ENCODE measurements around the gene MRGPRF.

The MRGPRF gene

DNA sequence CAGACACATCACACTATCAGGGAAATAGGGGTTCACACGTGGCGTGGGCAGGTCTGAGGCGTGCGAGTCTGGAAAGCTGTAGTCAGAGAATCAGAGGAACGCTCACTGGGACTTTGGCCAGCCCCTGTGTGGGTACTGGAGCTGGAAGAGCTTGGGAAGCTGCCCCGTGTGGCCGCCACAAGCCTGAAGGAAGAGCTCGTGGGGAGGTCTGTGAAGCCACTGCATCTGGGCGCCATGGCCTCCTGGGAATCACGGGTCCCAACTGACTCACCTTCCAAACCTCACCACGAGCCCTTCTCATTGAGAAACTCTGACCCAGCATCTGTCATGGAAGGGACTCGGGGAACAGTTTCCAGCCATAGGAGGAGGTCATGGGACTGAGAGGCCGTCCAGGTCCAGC lies 5.9 kb upstream of the MRGPRF start:
- DNase-seq, result no peak

DNA sequence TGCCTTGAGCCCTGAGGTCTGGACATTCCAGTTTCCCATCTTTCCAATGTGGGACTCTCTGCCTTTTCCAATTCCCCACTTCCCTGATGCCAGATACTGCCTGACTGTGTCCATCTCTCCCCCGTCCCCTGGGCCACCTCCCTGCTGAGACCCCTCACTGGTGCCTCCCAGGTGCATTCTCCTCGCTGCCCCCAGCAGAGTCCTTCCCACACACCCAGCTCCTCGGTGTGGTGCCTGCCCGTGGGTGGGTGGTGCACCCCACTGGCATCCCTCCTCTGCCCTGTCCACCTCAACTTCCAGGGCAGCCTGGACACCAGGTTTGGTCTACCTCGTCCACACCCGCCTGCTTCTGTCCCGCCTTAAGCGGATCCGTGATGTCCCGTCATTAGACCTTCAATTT lies 4.9 kb upstream of the MRGPRF start:
- no peak for DNase-seq

DNA sequence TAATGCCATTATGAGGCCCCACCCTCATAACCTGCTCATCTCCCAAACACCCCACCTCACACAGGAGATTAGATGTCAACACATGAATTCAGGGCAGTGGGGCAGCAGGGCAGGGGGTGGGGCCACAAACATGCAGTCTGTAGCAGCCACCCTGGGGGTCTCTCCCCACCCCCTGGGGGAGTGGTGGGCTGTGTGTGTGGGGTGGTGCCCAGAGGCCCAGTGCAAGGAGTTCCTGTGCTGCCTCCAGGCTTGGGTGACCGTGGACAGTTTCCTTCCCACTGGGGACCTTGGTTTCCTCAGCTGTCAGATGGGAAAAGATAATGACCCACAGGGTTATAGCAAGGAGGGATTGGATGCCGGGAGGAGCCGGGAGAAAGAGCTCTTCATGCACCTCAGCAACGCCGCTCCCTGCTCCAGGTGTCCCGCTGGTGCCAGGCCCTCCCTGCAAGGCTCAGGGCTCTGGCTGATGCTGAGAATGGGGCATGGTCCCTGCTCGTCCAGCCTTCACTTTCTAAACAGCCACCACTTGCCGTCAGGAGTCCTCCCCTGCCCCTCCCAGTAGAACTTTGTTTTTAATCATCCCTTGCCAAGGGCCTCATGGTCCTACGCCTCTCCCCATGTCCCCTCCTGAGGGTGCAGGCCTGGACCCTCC lies 2.0 kb upstream of the MRGPRF start:
- DNase-seq, result no peak

DNA sequence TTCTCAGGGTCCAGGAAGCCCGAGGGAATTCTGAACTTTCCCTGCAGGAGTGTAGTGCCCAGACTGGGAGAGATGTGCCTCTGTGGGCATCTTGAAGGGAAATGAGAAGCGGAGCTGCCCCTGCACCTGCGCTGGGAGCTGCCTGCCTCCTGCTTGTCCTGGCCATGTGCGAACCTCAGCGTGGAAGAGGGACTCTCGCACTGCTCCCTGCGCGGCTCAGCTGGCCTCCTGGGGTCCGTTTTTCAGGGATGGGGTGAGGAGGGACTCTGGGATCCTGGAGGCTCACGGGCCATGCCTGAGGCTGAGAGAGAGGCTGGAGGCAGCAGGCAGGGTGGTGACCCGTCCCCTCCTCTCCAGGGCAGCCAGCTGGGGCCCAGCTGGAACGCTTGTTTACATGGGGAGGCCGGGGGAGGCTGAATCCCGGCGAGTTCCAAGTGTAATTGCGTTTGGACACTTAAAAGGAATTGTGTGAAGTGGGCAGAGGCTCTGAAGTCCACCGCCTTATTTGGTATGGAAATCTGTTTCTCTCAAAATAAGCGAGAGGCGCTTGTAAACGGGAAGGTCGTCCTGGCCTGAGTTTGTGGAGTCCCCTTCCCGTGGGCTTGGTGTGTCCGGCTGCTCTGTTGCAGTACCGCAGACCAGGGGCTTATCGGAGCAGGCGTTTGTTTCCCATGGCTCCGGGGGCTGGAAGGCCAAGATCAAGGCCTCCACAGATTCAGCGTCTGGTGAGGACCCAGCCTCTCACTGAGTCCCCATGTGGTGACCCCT lies 1.2 kb upstream of the MRGPRF start:
- no peak for DNase-seq

DNA sequence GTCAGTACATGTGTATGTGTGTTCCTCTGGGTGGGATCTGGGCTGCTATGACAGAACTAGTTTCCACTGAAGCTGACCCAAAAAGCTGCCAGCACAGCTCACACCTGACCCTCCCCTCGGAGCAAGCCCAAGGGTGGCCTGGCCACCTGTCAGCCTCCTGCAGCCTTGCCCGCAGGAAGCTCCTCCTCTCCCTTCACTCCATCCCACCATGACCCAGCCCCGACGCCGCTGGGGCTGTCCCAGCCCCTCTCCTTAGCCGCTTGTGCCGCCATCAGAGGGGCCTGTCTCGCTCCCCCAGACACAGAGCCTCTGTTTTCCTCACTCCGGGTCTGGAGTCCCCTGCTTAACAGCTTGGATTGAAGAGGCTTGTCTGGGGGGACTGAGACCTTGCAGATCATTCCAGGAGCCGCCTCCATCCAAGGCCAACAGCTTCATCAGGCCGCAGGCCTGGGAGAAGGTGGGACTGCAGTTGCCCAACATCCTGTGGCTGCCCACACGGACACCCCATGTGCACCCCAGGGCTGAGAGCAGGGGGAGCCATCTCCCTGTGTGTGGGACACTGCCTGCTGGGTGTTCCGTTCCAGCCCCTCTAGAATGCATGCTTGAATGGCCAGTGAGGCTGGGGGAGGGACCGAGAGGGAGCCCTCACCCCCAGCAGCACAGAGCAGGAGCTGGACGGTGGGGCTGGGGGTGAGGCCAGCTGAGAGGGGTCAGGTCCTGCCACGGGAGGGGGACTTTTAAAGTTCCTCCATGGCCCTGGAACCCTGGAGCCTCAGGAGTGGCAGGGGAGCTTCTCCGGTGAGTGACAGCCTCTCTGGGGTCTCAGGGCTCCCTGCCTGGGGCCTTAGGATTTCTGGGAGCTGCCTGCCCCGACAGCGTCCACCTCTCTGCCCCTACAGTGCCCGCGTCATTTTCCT lies 696 bp downstream of the MRGPRF start:
- no peak for DNase-seq

DNA sequence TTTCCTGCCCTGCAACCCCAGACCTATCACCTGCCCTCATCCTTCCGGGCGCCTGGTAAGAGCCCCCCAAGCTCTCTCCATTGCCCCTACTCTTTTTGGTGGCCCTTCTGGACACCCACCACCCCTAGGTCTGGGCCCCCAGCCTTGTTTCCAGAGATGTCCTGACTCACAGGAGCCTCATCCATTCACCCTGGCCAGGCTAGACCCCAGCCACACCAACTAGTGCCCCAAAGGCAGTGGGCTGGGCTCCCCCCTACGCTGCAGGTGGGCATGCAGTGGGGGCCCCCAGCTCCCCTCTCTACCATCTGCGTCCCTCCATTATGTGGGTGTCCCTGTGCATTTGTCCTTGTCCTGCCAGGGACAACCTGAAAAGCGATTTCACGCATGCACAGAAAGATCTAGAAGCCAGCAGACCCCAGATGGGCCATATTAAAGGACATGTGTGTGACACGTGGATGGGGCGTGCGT lies 1.4 kb downstream of the MRGPRF start:
- no peak for DNase-seq

DNA sequence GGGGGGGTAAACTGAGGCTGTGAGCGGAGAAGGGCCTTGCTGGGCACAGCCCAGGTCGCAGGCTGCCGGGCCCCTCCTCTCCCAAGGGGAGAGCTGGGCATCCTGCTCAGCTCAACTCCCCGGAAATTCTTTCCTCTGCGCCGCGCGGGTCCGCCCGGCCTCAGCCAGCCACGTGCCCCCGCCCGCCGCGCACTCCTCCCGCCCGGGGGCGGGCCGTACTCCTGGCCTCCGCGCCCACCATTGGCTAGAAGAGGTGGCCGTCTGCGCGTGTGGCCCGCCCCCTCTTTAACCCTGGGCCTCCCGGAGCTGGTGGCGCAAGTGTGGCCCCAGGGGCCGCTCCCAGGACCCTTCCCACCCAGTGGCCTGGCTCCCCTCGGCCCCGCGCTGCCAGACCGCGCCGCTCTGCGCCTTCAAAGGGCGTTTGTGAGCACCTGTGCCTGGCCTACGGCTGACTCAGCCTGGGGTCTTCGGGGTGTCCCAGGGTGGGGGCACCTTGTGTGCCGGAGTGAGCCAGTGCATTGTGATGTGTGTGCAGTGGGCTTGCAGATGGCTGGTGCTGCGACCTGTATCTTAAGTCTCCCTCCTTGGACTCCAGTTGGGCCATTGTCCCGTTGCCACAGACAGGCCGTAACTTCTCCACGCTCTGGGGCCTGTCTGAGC lies 2.0 kb downstream of the MRGPRF start:
- peak; percentile 11 to 29 for DNase-seq

DNA sequence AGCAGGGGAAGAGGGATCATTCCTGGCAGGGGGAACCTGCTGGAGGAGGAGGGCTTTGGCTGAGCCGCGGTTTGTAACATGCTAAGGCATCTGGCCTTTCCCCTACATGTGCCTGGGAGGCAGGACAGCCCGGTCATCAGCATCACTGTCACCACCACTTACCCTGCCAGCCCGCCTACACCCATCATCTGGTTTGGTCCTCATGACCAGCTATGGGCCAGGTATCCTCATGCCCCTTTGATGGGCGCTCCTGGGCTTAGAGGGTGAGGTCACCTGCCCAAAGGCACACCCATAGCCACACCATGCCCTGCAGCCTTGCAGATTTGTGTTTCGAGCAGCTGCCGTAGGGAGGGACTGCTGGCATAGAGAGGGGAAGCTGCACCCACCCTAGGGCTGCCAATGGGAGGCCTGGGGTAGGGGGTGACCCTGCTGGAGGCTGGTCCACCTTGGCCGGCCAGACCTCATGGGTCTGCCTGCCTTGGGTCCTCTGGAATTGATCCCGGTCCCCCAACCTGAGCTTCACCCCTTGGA lies 2.6 kb downstream of the MRGPRF start:
- no peak for DNase-seq

DNA sequence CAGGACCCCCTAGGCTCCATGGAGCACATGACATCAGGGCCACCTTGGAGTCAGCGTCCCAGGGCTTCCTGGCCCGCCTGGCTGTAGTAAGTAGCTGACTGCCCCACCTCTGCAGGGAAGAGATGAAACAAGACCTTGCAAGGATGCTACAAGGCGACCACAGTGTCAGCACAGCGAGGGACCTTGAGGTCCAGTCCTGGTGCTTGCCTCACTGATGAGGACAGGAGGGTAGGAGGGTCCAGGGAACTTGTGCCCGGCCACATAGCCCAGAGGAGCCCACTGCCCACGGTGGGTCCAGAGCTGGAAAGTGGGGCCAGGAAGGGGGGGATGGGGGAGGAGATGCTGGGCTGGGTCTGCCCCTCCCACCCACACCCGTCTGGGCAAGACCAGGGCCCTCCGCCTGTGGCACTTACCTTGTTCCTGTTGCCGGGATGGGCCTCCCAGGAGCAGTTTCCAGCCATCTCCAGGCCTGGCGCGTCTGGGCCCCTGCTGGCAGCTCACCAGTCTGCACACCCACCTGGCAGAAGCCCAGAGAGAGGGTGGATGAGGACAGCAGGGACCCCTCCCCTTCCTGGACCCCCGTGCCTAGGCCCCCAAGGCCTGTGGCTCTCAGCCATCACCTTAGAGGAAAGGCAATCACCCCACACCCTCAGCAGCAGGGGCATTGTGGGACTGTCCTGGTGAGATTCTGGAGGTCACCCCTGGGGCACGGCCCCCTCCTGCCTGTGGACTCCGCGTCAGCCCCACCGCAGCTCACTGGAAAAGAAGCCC lies 3.4 kb downstream of the MRGPRF start:
- DNase-seq, result no peak

DNA sequence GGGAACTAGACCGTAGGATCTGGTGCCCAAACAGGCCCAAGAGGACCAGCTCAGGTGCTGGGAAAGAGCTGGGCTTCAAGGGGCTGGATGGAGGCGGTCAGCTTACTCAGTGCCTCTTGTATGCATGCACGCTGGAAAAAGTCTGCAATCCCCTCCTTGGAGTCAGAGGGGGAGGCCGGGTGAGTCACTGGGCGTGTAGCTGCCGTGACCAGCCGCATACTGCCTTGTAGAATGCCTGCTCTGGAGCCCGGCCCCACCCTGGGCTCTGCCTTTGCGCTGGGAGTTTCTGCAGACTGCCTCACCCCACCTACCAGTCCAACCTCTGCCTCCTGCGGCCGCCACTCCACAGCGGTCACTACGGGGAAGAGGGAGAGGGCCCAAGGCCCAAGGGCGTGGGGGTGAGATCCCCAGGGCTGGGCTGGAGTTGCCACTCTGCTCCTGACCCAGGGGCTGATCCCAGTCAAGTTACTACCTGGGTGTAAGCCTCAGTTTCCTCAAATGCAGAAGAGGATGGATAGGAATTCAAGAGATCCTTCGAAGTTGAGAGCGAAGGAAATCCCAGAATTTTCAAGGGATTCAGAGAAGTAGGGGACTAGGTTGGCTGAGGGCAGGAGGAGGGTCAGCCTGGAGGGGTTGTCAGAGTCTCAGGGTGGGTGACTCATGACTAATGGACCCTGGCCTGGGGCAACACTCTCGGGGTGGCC lies 4.2 kb downstream of the MRGPRF start:
- DNase-seq, result no peak

DNA sequence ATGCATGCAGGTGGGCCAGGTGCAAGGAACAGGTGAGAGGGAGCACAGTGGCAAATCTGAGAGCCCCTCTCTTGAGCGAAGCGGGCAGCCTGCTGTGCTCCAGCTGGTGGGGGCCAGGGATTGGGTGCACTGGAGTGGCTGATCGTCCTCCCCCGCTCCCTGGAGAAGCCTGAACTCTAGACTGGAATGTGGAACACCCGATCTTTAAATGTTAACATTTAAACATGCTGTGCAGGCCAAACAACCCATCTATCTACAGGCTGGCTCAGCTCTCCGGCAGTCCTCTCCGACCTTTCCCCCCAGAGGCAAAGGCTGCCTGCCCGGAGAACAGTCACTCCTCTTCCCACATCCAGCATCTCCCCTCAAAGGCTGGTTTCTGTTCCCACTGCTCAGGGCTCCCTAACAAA lies 5.1 kb downstream of the MRGPRF start:
- DNase-seq, result no peak

DNA sequence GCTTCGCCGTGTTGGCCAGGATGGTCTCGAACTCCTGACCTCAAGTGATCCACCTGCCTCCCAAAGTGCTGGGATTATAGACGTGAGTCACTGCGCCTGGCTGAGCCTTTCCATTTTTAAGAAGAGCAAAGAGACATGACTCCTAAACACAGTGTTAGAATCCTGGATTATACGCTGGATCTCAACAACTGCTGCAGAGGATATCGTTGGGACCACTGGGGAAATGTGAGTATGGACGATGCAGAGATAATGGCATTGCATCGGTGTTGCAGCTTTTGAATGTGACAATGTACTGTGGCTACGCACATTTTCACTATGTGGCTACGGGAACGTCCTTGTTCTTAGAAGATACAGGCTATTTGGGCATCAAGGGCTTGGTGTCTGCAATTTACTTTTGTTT lies 6.2 kb downstream of the MRGPRF start:
- no peak for DNase-seq

DNA sequence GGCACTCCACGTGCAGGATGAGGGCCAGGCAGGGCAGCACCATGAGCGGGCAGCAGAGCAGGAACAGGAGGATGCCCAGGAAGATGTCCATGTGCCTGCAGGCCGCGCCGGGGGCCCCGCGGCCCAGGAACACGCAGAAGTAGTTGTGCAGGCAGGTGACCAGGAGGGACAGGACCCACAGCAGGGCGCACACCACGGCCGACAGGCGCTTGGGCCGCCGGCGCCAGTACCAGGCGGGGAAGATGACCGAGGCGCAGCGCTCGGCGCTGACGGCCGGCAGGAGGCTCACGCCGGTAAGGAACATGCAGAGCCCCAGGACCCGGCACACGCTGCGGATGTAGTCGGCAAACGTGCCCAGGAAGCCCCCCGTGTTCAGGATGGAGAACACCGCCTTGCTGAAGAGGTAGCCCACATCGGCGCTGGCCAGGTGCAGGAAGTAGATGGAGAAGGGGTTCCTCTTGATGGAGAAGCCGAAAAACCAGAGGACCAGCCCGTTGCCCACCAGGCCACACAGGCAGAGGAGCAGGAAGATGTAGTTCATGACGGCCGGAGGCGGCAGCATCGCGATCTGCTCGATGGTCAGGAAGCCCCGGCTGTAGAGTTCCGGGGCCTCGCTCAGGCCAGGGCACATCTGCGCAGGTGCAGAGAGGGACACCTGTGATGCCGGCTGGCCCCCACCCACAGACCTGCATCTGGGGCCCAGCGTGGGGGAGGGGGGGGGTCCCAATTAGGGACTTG lies 7.2 kb downstream of the MRGPRF start:
- no peak for DNase-seq

DNA sequence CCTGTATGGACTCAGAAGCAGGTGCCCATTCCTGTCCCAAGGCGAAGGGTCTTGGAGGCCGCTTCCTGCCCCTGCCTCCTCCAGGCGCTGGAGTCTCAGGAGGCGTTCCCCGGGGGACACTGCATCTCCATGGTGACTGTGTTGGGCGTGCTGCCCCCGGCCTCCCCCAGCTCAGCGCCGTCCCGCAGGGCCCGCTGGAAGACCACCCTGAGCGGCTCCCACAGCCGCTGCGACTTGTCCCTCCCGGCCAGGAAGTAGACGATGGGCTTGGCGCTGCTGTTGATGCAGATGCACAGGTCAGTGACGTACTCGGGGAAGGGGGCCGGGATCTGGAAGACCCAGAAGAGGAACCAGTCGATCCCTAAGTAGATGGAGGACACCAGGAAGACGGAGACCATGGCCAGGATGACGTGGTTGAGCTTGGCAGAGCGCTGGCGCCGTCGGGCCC lies 7.8 kb downstream of the MRGPRF start:
- DNase-seq, result no peak

DNA sequence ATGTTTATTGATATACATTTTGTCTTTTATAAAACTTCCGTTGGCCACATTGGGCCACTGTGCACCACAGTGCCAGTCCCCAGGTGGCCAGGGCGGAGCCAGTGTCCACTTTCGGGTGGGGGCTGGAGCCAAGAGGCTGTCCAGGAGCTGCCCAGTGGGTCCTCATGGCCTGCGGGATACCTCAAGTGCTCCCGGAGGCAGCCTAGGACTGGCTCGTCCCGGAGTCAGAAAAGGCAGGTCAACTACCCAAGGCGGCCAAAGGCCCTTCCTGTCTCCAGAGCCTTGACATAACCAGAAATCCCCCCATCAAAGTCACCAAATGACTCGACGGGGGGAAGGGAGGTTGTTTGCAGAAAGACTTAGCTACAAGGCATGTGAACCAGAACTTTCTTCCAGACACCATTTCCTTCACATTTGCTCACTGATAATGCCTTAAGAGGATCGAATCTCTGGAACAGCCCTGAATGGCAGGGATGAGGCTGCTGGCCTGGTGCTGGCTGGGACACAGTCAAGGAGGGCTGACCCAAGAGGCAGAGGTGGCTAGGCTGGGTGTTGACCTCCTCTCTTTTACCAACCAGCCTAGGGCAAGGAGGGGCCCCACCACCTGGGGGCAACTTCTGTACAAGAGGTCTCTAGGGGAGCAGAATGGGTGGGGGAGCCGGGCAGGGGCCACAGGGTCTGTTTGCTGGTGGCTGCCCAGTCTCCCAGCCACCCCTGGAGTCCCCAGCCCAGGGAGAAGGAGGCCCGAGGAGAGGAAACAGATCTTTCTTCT lies 8.4 kb downstream of the MRGPRF start:
- no peak for DNase-seq

DNA sequence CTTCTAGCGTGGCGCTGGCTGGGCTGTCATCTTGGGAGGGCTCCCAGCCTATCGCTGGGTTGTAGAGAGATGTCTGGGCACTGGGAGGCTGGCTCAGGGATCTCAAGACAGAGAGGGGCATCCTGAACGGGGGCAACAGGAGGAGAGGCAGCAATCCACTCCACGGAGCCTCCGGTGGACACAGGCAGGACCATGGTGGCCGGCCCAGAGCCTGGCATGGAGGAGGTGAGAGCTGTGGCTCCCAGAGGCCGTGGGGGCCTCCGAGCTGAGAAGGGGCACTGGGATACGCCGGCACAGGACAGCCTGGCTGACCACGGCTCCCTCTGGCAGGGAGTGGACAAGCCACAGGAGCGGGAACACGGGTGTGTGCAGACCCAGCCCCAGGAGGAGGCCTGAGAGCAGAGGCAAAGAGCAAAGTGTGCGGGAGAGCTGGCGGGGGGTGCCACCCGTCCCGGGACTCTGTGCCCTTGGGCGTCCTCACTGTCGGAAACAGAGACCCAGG lies 9.1 kb downstream of the MRGPRF start:
- no peak for DNase-seq

DNA sequence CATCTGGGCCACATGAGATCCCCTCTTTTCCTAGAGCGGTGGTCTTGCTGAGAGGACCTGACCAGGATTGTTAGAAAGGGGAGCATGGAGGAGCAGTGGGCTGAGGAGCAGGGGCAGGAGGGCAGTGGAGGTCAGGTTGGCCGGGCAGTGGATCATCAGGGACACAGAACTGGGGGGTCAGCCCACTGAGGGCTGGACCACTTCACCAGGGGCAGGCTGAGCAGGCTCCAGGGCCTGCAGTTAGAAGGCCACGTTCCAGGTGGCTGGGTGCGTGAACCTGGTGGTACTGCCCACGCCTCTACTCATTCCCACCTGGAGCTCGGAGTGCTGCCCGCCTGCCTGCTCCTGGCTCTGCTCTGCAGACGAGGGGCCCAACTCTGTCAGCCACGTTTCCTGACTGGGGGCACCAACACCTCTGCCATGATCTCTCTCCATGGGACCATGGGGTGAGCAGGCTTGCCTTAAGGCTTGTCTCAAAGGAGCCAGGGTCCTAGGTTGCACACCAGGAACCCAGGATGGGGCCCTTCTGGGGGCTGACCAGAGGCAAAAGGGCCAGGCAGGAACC lies 9.7 kb downstream of the MRGPRF start:
- no peak for DNase-seq

DNA sequence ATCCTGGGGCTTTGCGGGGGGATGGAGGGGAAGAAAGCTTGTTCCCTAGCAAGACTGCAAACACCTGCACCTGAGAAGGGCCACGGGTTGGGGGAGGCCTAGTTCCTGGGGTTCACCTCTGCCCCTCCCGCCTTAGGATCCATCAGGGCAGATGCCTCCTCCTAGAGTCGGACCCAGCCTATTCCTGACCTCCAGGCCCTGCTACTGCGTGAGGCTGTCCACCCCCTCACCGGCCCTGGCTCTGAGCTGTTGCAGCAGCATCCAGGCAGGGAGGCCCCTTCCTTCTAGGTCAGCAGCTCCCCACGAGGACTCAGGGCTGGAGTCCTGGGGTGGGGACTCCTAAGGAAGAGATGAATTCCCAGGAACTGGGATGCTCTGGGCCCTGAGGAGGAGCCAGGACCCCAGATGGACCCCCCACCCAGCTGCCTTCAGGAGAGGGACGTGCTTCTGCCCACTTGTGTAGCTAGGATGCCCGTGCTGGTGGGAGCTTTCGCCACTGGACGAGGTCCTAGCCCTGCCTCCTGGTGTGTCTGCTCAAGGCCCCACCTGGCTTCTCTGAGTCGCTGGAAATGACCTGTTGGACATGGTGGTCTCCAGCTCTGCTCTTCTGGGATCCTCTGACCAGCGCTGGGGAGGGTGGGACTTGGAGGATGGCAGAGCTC lies 10.3 kb downstream of the MRGPRF start:
- no peak for DNase-seq

Measured in stimulated activated CD4-positive, alpha-beta T cell treated with anti-CD3 and anti-CD28 coated beads, Interleukin-4, amount 100 ng/mL, for 4 hours (primary cell).